HFF-Myc (cell line): ENCODE results near the gene OR7D4.
"Not testable (repeated sequence)": the region's sequence is repeated elsewhere in the genome, so short reads cannot be mapped to it uniquely, and the experiment has no call there.

Experiments
- DNase-seq: peaks from one replicate; pipeline ENCODE4 v3.0.0-alpha.2; 2011; ENCODE audit warnings: low read depth; ENCODE audit errors: extremely low read depth
- H3K4me3 ChIP-seq: replicated peaks from 2 replicates; pipeline ENCODE4 v1.5.1; 2011; ENCODE audit warnings: low read depth, mild to moderate bottlenecking, control low read depth, low read length
- CTCF ChIP-seq: IDR thresholded peaks from 2 replicates; pipeline ENCODE4 v1.5.1; 2012; ENCODE audit warnings: mild to moderate bottlenecking, low read depth, low read length, control low read depth; ENCODE audit errors: missing control alignments

OR7D4 gene

GRCh38 chr19:9219489-9219888 lies at the start of gene OR7D4:
OR7D4 (minus strand) TSS chr19:9219589; CDS start chr19:9214837, 4,752 bp downstream.
- H3K4me3 ChIP-seq = no peak within 1 kb of the TSS
- TF ChIP-seq CTCF = no peak
- no peak for DNase-seq

GRCh38 chr19:9251236-9251635 lies 31.8 kb upstream of the OR7D4 start:
- DNase-seq = no peak
- TF ChIP-seq CTCF = no peak
- no peak overlapping the region for H3K4me3 ChIP-seq

GRCh38 chr19:9250630-9251029 lies 31.2 kb upstream of the OR7D4 start, which contains the start of gene OR7E24:
OR7E24 (plus strand) TSS chr19:9250930; CDS start chr19:9251044, 114 bp downstream.
- no peak within 1 kb of the TSS for H3K4me3 ChIP-seq
- no peak for DNase-seq
- no peak for TF ChIP-seq CTCF

GRCh38 chr19:9205501-9206113 lies 13.8 kb downstream of the OR7D4 start:
- DNase-seq = peak; percentile 9
- H3K4me3 ChIP-seq = no peak overlapping the region
- peak; percentile 83 for TF ChIP-seq CTCF

- not testable (repeated sequence) for DNase-seq, H3K4me3 ChIP-seq
These were observed 21.3 kb downstream of the OR7D4 start for GRCh38 chr19:9198044-9198443.

- TF ChIP-seq CTCF = no peak
- no peak for DNase-seq
- H3K4me3 ChIP-seq = no peak overlapping the region
These were observed 29.9 kb downstream of the OR7D4 start for GRCh38 chr19:9189535-9189934.

- H3K4me3 ChIP-seq = no peak overlapping the region
- no peak for DNase-seq
- no peak for TF ChIP-seq CTCF
These were observed 32.2 kb downstream of the OR7D4 start for GRCh38 chr19:9187191-9187590.
